ENCODE data around the gene SPON2.

SPON2 gene

GRCh38 chr4:1208266-1208961 lies 36.0 kb upstream of the SPON2 start:
- no peak for DNase-seq

- DNase-seq: no peak
These were observed 35.4 kb upstream of the SPON2 start for GRCh38 chr4:1207603-1208265.

GRCh38 chr4:1207157-1207470 lies 34.7 kb upstream of the SPON2 start:
- no peak for DNase-seq

- DNase-seq: no peak
These were observed 34.1 kb upstream of the SPON2 start for GRCh38 chr4:1206299-1207156.

- DNase-seq: no peak
These were observed 33.4 kb upstream of the SPON2 start for GRCh38 chr4:1205586-1206298.

- DNase-seq: no peak
These were observed 32.6 kb upstream of the SPON2 start for GRCh38 chr4:1204828-1205585.

- DNase-seq: no peak
These were observed 32.0 kb upstream of the SPON2 start for GRCh38 chr4:1204286-1204827.

- DNase-seq: no peak
These were observed 30.7 kb upstream of the SPON2 start for GRCh38 chr4:1203026-1203616.

GRCh38 chr4:1202526-1203011 lies 30.2 kb upstream of the SPON2 start:
- DNase-seq: no peak

- peak; percentile 64 to 65 for DNase-seq
These were observed 29.6 kb upstream of the SPON2 start for GRCh38 chr4:1201851-1202525.

GRCh38 chr4:1200425-1201035 lies 28.1 kb upstream of the SPON2 start:
- no peak for DNase-seq

GRCh38 chr4:1199556-1200331 lies 27.4 kb upstream of the SPON2 start:
- DNase-seq: no peak

GRCh38 chr4:1198098-1198844 lies 25.9 kb upstream of the SPON2 start:
- DNase-seq: no peak

- no peak for DNase-seq
These were observed 24.2 kb upstream of the SPON2 start for GRCh38 chr4:1196421-1197183.

- DNase-seq: no peak
These were observed 23.6 kb upstream of the SPON2 start for GRCh38 chr4:1195891-1196401.

- no peak for DNase-seq
These were observed 22.8 kb upstream of the SPON2 start for GRCh38 chr4:1195109-1195671.
